K562 (cell line): ENCODE results near the gene MYCBP. TPM values are rescaled to one million over a fixed set of nuclear protein-coding genes. Genes with fewer than 3 reads are reported as not detected.
A peak's percentile ranks its signal among the peaks of the same experiment; 100 is the strongest.

ENCODE experiments used
- CBX5 ChIP-seq: IDR thresholded peaks from 2 replicates; pipeline ENCODE4 v1.6.1; 2014; ENCODE audit warnings: low read depth, borderline replicate concordance
- CTCFL ChIP-seq: IDR thresholded peaks from 2 replicates; pipeline ENCODE4 v1.6.1; 2011; ENCODE audit warnings: borderline replicate concordance, low read depth, mild to moderate bottlenecking, moderate library complexity, low read length; ENCODE audit not compliant: insufficient read depth, poor library complexity, severe bottlenecking
- DEAF1 ChIP-seq: fragments of 450-650 bp; formaldehyde crosslinking; IDR thresholded peaks from 2 replicates; pipeline ENCODE4 v1.4.0; 2020; ENCODE audit warnings: mild to moderate bottlenecking, moderate library complexity
- ETV5 ChIP-seq: sonication (generic); formaldehyde crosslinking; IDR thresholded peaks from 2 replicates; pipeline ENCODE4 v1.4.0; 2020; ENCODE audit warnings: low read depth, mild to moderate bottlenecking, missing genetic modification reagents
- FOXA3 ChIP-seq, 2 experiments: fragments of 450-650 bp in 1 of 2; sonication (generic) in 1 of 2; formaldehyde crosslinking; IDR thresholded peaks in 1 of 2; conservative IDR thresholded peaks in 1 of 2; 2 replicates each; pipeline versions ENCODE4 v1.4.0 to v1.8.0; 2020 to 2022; ENCODE audit warnings: mild to moderate bottlenecking in 2 of 2, missing genetic modification reagents in 1 of 2
- FOXM1 ChIP-seq, 2 experiments: fragments of 450-650 bp in 1 of 2; sonication (generic) in 1 of 2; formaldehyde crosslinking in 1 of 2; IDR thresholded peaks; 2 replicates each; pipeline versions ENCODE4 v1.6.1 to v1.9.0; 2017 to 2022; ENCODE audit warnings: low read depth in 2 of 2, mild to moderate bottlenecking in 2 of 2, missing genetic modification reagents in 1 of 2, moderate library complexity in 1 of 2
- KLF1 ChIP-seq: fragments of 450-650 bp; IDR thresholded peaks from 2 replicates; pipeline ENCODE4 v1.6.1; 2016; ENCODE audit warnings: missing genetic modification characterization, missing compliant biosample characterization
- NFE2L1 ChIP-seq: fragments of 450-650 bp; IDR thresholded peaks from 2 replicates; pipeline ENCODE4 v1.6.1; 2016; ENCODE audit warnings: missing genetic modification characterization, low read depth, mild to moderate bottlenecking, missing compliant biosample characterization, moderate library complexity, borderline replicate concordance
- RAD51 ChIP-seq: fragments of 450-650 bp; IDR thresholded peaks from 2 replicates; pipeline ENCODE4 v1.7.1; 2016; ENCODE audit warnings: low read depth, mild to moderate bottlenecking, borderline replicate concordance
- SLC30A9 ChIP-seq: fragments of 250-450 bp; sonication (Bioruptor Pico); IDR thresholded peaks from 2 replicates; pipeline ENCODE4 v1.8.0; 2022; ENCODE audit warnings: mild to moderate bottlenecking, moderate library complexity
- SOX6 ChIP-seq: fragments of 450-650 bp; IDR thresholded peaks from 2 replicates; pipeline ENCODE4 v1.6.1; 2014; ENCODE audit warnings: mild to moderate bottlenecking
- THRA ChIP-seq: fragments of 450-650 bp; IDR thresholded peaks from 2 replicates; pipeline ENCODE4 v1.6.1; 2017; ENCODE audit warnings: mild to moderate bottlenecking, moderate library complexity
- ZNF143 ChIP-seq: sonication (generic); formaldehyde crosslinking; IDR thresholded peaks from 2 replicates; pipeline ENCODE4 v1.9.0; 2022; ENCODE audit warnings: mild to moderate bottlenecking, missing genetic modification reagents
- ZNF449 ChIP-seq: fragments of 250-450 bp; sonication (Bioruptor Pico); IDR thresholded peaks from 2 replicates; pipeline ENCODE4 v1.8.0; 2022; ENCODE audit warnings: moderate library complexity, mild to moderate bottlenecking, inconsistent platforms
- polyA plus RNA-seq, 8 experiments: library from polyadenylated mRNA; depleted of rRNA in 4 of 8; stranded (reverse) in 5 of 8; unstranded in 3 of 8; fragments of >200 nt; fragmentation: Nextera tagmentation in 2 of 8; fragmentation: Illumina TruSeq in 1 of 8; extraction: Ambion mirVana in 2 of 8; extraction: Trizol in 1 of 8; gene quantifications; 2 replicates each; pipeline versions ENCODE4 v1.2.1 to v1.2.3, GENCODE V29; 2011 to 2014; ENCODE audit warnings: inconsistent platforms in 1 of 8, missing spikeins in 1 of 8
- total RNA-seq, 7 experiments: library from RNA; depleted of rRNA in 6 of 7; stranded (reverse); fragments of >200 nt in 6 of 7; fragmentation: Illumina TruSeq in 2 of 7; extraction: Trizol in 2 of 7; gene quantifications; 2 replicates each; pipeline versions ENCODE4 v1.2.1 to v1.2.3, GENCODE V29; 2011 to 2021; ENCODE audit warnings: low replicate concordance in 1 of 7

The MYCBP gene
- total and polyA plus RNA-seq, 9 of the 15 experiments (the other 6 are each of a cell fraction or from before 2014, with no cell fraction given), result 32.3 to 253 (median 72.9) TPM

- TF ChIP-seq ZNF449 (CRISPR knock-in tag) (no peak), CBX5 (no peak), RAD51 (no peak), ETV5 (CRISPR knock-in tag) (peak; percentile 85), KLF1 (peak; percentile 19; the same call in 1 of the 2 replicates), CTCFL (no peak), SOX6 (peak; percentile 49; the same call in 1 of the 2 replicates), ZNF143 (CRISPR knock-in tag) (no peak), DEAF1 (CRISPR knock-in tag) (no peak), FOXA3 (CRISPR knock-in tag; conservative IDR thresholded peaks at IDR 0.05 in 1 of 2, IDR thresholded peaks at IDR 0.05 in 1 of 2) (no peak), SLC30A9 (CRISPR knock-in tag) (no peak), FOXM1 (IDR thresholded peaks at IDR 0.05; ENCODE audit: low read depth) (no peak), FOXM1 (CRISPR knock-in tag; IDR thresholded peaks at IDR 0.05; ENCODE audit: low read depth) (no peak), NFE2L1 (tag) (no peak), THRA (no peak)
Measured at GRCh38 chr1:38873027-38873969, at the start of gene MYCBP (continued).
